Measurements from ENCODE around the gene ETFDH.

- TF ChIP-seq SP1 (CRISPR knock-in tag; conservative IDR thresholded peaks at IDR 0.05) (no peak), CTCF (IDR thresholded peaks at IDR 0.05) (no peak)
Observed at GRCh38 chr4:158670975-158671664, 976 bp upstream of the ETFDH start.

Measured in WTC11 (cell line).